Keratinocyte (primary cell): ENCODE data around the gene FNTB. TPM values are rescaled to one million over a fixed set of nuclear protein-coding genes. Genes with fewer than 3 reads are reported as not detected.

ENCODE experiments used
- DNase-seq: peaks from one replicate; pipeline ENCODE4 v3.0.0-alpha.2; 2011; ENCODE audit warnings: low read depth, missing footprints, low spot score
- FAIRE-seq: peaks from 2 replicates; lab custom pipeline; 2011; peaks lifted over from hg19 to GRCh38; lab: Jason Lieb, UNC
- H2AFZ ChIP-seq: 2 replicates; pipeline ENCODE4 v1.6.0; 2012; ENCODE audit warnings: low read length, control low read depth, inconsistent platforms; ENCODE audit not compliant: control insufficient read depth
- H3K27ac ChIP-seq: 2 replicates; pipeline ENCODE4 v1.5.1; 2011; ENCODE audit warnings: low read length; ENCODE audit not compliant: control insufficient read depth, insufficient read depth
- H3K27me3 ChIP-seq: 3 replicates; pipeline ENCODE4 v1.6.0; 2011; ENCODE audit warnings: low read length; ENCODE audit not compliant: control insufficient read depth, insufficient read depth; ENCODE audit errors: extremely low read depth
- H3K36me3 ChIP-seq, 2 experiments: 2 replicates in 1 of 2; 3 replicates in 1 of 2; pipeline ENCODE4 v1.5.1; 2011; ENCODE audit warnings: low read length in 2 of 2, mild to moderate bottlenecking in 1 of 2; ENCODE audit not compliant: control insufficient read depth in 2 of 2, insufficient read depth in 2 of 2; ENCODE audit errors: extremely low read depth in 1 of 2
- H3K4me1 ChIP-seq: 3 replicates; pipeline ENCODE4 v1.5.1; 2011; ENCODE audit warnings: low read length; ENCODE audit not compliant: control insufficient read depth, insufficient read depth; ENCODE audit errors: extremely low read depth
- H3K4me2 ChIP-seq: 3 replicates; pipeline ENCODE4 v1.6.0; 2011; ENCODE audit warnings: low read depth, low read length; ENCODE audit not compliant: control insufficient read depth, insufficient read depth; ENCODE audit errors: extremely low read depth
- H3K4me3 ChIP-seq, 3 experiments: fragments of 200-600 bp in 1 of 3; sonication (generic) in 1 of 3; 2 replicates in 2 of 3; 3 replicates in 1 of 3; pipeline ENCODE4 v1.5.1; 2011 to 2016; ENCODE audit warnings: low read length in 3 of 3, mild to moderate bottlenecking in 3 of 3, control low read depth in 2 of 3, inconsistent platforms in 1 of 3, low read depth in 1 of 3, mixed read lengths in 1 of 3, mixed run types in 1 of 3, moderate library complexity in 1 of 3; ENCODE audit not compliant: control insufficient read depth in 2 of 3, insufficient read depth in 2 of 3; ENCODE audit errors: extremely low read depth in 1 of 3
- H3K79me2 ChIP-seq: 2 replicates; pipeline ENCODE4 v1.6.0; 2012; ENCODE audit warnings: low read length; ENCODE audit not compliant: control insufficient read depth, insufficient read depth
- H3K9ac ChIP-seq: 3 replicates; pipeline ENCODE4 v1.6.0; 2011; ENCODE audit warnings: low read length; ENCODE audit not compliant: control insufficient read depth, insufficient read depth; ENCODE audit errors: extremely low read depth
- H3K9me1 ChIP-seq: 3 replicates; pipeline ENCODE4 v1.6.0; 2011; ENCODE audit warnings: low read length; ENCODE audit not compliant: control insufficient read depth, insufficient read depth; ENCODE audit errors: extremely low read depth
- H3K9me3 ChIP-seq: 2 replicates; pipeline ENCODE4 v1.5.1; 2012; ENCODE audit warnings: low read depth, low read length; ENCODE audit not compliant: control insufficient read depth
- H4K20me1 ChIP-seq: 3 replicates; pipeline ENCODE4 v1.6.0; 2011; ENCODE audit warnings: low read length; ENCODE audit not compliant: control insufficient read depth, insufficient read depth; ENCODE audit errors: extremely low read depth
- CTCF ChIP-seq, 3 experiments: IDR thresholded peaks in 1 of 3; conservative IDR thresholded peaks in 1 of 3; optimal IDR thresholded peaks in 1 of 3; 2 replicates in 2 of 3; 3 replicates in 1 of 3; pipeline versions ENCODE3 to v1.5.1; 2011; ENCODE audit warnings: low read length in 3 of 3, mild to moderate bottlenecking in 3 of 3, moderate library complexity in 2 of 3, control low read depth in 1 of 3, inconsistent platforms in 1 of 3; ENCODE audit not compliant: insufficient read depth in 2 of 3; ENCODE audit errors: extremely low read depth in 1 of 3
- EZH2 ChIP-seq: IDR thresholded peaks from one replicate; pipeline ENCODE4 v1.6.1; 2012; ENCODE audit warnings: inconsistent platforms, mild to moderate bottlenecking, low read length, moderate library complexity
- dilution Hi-C: fragments of 300-500 bp; cut with MboI; formaldehyde crosslinking; loops from one replicate; pipeline ENCODE4 v1.7.0; 2020; ENCODE audit warnings: low sequenced_read_pairs; ENCODE audit not compliant: extremely low pct_ligation_motif_present
- polyA plus RNA-seq, 5 experiments: library from polyadenylated mRNA; depleted of rRNA in 3 of 5; stranded (reverse) in 3 of 5; stranded (forward) in 1 of 5; unstranded in 1 of 5; fragments of >200 nt; gene quantifications; 1 replicate in 1 of 5; 2 replicates in 3 of 5; 3 replicates in 1 of 5; pipeline versions ENCODE4 v1.2.1 to v1.2.3, GENCODE V29; 2011 to 2012; ENCODE audit warnings: missing spikeins in 2 of 5, low read depth in 1 of 5, low replicate concordance in 1 of 5

Gene FNTB
- polyA plus RNA-seq, 1 donor (not counting 4 experiments of a cell fraction or from before 2014, with no cell fraction given): 10.1 TPM

DNA sequence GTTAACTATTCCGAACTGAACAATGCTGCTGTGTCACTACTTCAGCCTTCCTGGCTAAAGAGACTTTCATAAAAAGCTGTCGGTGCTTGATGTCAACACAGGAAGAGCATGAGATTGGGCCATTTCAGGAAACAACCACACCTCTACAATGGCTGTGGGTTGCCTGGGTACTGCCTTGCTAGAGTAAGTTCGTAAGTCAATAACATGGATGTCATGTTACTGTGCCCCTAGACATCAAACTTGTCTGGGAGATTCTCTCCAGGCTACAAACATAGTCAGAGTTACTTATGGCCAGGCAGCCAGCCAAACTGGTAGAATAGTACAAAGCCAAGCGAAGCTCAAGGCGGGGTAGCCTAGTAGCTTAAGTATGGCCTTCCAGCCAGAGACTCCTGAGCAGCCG lies 92.5 kb downstream of the FNTB start:
- TF ChIP-seq CTCF (optimal IDR thresholded peaks at IDR 0.05 in 1 of 3, IDR thresholded peaks at IDR 0.05 in 1 of 3, conservative IDR thresholded peaks at IDR 0.05 in 1 of 3; ENCODE audit: extremely low read depth in 1 of 3, insufficient read depth in 2 of 3, low read length in 3 of 3) (no peak), EZH2 (no peak)
- no peak overlapping the region for H3K27ac ChIP-seq
- no peaks in the 10 kb centered on the region for H4K20me1 ChIP-seq
- no peak overlapping the region for H3K4me2 ChIP-seq
- no peaks in the 10 kb centered on the region for H3K9me3 ChIP-seq
- no peaks in the 10 kb centered on the region for H3K4me1 ChIP-seq
- no peak overlapping the region for H2AFZ ChIP-seq
- H3K79me2 ChIP-seq: peaks cover 29% of the 10 kb centered on the region
- H3K9me1 ChIP-seq: no peaks in the 10 kb centered on the region
- no peak for FAIRE-seq
- dilution Hi-C loops: no loop called here
- no peak overlapping the region for H3K9ac ChIP-seq
- no peak overlapping the region for H3K4me3 ChIP-seq
- peaks cover 20 to 29% of the 10 kb centered on the region in 2 experiments for H3K36me3 ChIP-seq
- no peaks in the 10 kb centered on the region for H3K27me3 ChIP-seq
- DNase-seq: no peak

DNA sequence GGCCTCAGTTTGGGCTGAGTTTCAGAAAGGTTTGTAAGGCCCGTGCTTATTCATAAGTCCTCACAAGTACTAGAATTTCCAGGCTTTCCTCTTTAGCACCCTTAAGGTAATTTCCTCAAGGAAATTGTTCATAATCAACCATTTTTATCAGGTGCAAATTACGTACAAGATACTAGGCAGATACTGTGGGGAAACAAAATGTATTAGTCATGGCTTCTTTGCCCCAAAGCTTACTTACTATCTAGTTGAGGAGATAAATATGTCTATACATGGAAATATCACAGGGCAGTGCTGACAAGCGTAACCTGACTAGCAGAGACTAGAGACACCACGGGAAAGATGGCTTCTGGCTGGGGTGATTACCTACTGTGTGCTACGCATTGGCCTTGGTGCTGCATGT lies 93.1 kb downstream of the FNTB start:
- DNase-seq (no peak), FAIRE-seq (no peak)
- Histone ChIP-seq H3K79me2 (peaks cover 29% of the 10 kb centered on the region), H3K9me1 (no peaks in the 10 kb centered on the region), H3K36me3 (peaks cover 20 to 25% of the 10 kb centered on the region in 2 experiments), H3K4me1 (no peaks in the 10 kb centered on the region), H3K4me3 (no peak overlapping the region), H2AFZ (no peak overlapping the region), H3K27ac (no peak overlapping the region), H3K9me3 (no peaks in the 10 kb centered on the region), H3K27me3 (no peaks in the 10 kb centered on the region), H3K9ac (no peak overlapping the region), H4K20me1 (no peaks in the 10 kb centered on the region), H3K4me2 (no peak overlapping the region)
- dilution Hi-C loops: no loop called here
- TF ChIP-seq EZH2: no peak
- no peak for TF ChIP-seq CTCF (optimal IDR thresholded peaks at IDR 0.05 in 1 of 3, IDR thresholded peaks at IDR 0.05 in 1 of 3, conservative IDR thresholded peaks at IDR 0.05 in 1 of 3; ENCODE audit: extremely low read depth in 1 of 3, insufficient read depth in 2 of 3, low read length in 3 of 3)
